Activated CD4-positive, CD25-positive, alpha-beta regulatory T cell treated with anti-CD3 and anti-CD28 coated beads, Interleukin-2, amount 50 U/mL, for 72 hours (primary cell): ENCODE data around the gene MRPL11.
"Not testable (repeated sequence)": the region's sequence is repeated elsewhere in the genome, so short reads cannot be mapped to it uniquely, and the experiment has no call there.

Experiments
- DNase-seq: peaks from one replicate; pipeline ENCODE4 v3.0.0; 2021

MRPL11 gene

DNA sequence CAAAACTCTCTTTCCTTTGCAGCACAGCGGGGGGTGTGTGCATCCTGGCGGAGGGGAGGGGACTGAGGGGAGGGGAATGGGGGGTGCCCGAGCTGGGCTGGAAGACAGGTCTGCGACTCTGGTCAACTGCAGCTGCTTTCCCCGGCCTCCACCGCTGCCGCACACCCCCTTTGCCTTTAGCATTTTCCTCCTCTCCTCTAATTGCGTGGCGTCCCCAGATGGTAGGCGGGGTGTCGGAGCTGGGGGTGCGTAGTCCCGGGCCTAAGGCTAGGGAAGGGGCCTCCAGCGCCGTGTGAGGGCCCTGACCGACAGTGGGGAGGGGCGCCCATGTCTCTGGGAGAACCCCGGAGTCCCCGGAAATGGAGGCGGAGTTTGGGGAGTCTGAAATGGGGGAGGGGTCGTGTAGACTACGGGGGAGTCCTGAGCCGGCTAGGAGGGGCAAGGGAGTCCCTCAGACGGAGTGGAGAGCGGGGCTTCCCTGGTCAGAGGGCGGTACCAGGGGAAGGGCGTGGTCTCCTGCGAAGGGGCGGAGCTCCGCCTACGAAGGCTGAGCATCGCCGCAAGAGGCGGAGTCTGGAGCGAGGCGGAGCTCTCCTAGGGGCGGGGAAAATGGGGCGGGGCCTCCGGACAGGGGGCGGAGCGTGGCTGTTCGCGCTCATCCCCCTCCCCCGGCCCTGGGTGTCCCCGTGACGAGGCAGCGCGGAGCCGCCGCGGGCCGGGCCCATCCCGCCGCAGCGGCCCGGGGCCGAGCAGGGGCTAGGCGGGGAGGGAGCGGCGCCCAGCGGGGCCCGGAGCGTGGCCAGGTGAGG, 27.8 kb upstream of the MRPL11 start, which contains the start of gene PELI3:
PELI3 (plus strand) TSS at position 681 of the 809 bp plus-strand sequence. CDS start 1,224 bp downstream, outside the sequence.
- DNase-seq: peak; percentile 92

- DNase-seq: no peak
These were observed 27.0 kb upstream of the MRPL11 start for GRCh38 chr11:66465373-66466224.

DNA sequence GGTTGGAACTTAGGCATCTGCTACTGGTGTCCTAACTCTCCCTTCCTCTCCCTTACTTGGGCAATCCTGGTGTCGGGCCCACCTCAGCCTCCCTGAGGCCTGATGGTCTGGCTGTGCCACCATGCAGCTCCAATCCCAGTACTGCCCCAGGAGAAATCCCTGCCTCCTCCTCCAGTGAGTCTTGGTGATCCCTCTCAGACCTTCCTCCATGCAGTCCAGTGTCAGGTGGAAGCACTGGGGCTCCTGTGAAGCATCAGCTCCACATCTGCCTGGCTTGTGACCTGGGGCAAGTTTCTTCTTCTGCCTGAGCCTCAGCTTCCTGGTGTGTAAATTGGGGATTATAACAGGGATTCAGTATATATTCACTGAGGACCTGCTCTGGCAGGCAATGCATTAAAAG, 26.3 kb upstream of the MRPL11 start:
- DNase-seq: no peak

DNA sequence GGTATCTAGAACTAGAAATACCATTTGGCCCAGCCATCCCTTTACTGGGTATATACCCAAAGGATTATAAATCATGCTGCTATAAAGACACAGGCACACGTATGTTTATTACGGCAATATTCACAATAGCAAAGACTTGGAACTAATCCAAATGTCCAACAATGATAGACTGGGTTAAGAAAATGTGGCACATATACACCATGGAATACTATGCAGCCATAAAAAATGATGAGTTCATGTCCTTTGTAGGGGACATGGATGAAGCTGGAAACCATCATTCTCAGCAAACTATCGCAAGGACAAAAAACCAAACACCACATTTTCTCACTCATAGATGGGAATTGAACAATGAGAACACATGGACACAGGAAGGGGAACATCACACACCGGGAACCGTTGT, 25.5 kb upstream of the MRPL11 start:
- not testable (repeated sequence) for DNase-seq

- DNase-seq: no peak
These were observed 24.3 kb upstream of the MRPL11 start for GRCh38 chr11:66462911-66463310.

- DNase-seq: no peak
These were observed 23.4 kb upstream of the MRPL11 start for GRCh38 chr11:66462010-66462409.

DNA sequence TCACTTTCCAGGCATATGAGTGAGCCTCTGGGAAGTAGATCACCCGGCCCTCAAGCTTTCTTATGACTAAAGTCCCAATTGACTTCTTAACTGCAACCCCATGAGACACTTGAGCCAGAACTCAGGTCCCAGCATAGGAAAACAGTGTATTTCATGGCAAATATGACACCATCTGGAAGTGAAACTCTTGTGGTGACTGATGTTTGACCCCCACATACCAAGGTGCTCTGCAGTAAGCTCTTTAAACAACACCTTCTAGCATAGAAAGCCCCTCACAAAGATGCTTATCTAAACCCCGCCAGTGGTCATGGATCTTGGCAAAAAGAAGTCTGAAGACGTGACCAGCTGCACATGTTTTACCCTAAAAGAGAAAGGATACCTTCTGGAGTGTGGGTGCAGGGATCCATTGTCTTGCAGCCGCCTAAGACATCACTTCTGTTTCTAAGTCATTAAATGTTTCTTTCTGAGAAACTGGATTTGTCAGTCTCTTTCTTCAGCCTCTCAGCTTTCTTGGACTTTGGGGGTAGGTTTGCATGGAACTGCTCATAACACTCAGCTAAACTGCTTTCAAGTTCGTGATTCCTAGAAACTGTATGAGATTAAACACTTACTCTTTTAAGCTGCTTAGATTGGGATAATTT, 20.6 kb upstream of the MRPL11 start:
- DNase-seq: no peak

- no peak for DNase-seq
These were observed 19.2 kb upstream of the MRPL11 start for GRCh38 chr11:66457826-66458225.

- no peak for DNase-seq
These were observed 16.2 kb upstream of the MRPL11 start for GRCh38 chr11:66454828-66455227.

DNA sequence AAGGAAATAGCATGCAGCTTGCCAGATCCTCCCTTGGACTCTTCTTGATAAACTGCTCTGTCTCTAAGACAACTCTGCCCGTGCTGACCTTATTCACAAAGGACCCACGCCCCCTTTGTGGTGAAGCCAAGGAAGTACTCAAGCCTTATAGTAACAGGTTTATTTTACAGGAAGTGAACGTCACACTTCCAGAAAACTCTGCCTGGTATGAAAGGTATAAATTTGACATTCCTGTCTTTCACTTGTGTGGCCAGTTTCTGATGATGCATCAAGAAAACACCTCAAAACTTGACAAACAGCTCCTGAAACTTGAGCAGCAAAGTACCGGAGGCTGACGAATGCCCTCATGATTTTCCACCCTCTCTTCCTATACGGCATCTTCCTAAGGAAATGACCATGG, 15.6 kb upstream of the MRPL11 start:
- no peak for DNase-seq

DNA sequence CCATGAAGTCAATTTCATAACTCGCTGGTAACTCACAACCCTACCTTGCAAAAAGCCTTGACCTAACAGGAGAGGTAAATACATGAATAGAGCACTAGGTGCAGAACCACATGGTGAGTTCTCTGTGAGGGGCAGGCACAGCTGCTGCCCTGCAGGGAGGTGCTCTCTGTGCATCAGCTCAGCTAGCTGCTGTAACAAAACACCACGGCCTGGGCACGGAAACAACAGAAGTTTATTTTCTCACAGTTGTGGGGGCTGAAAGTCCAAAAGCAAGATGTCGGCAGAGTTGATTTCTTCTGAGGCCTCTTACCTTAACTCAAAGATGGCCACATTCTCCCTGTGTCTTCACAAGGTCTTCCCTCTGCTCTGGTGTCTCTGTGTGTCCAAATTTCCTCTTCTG, 13.0 kb upstream of the MRPL11 start:
- no peak for DNase-seq

GRCh38 chr11:66450560-66450959, 11.9 kb upstream of the MRPL11 start:
- no peak for DNase-seq

DNA sequence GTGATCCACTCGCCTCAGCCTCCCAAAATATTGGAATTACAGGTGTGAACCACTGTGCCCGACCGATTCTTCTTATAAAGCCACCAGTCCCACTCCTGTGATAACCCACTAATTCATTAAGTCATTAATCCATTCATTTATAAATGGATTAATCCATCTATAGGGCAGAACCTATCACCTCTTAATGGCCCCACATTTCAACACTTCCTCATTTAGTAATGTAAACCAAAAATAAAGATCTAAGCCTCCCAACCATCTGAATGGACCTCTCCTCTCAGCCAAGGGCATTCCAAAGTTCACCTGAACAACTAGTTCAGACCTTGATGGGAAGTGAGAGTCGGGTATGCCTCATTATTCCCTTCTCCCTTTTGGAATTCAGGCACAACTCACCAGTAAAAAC, 9.9 kb upstream of the MRPL11 start:
- no peak for DNase-seq

DNA sequence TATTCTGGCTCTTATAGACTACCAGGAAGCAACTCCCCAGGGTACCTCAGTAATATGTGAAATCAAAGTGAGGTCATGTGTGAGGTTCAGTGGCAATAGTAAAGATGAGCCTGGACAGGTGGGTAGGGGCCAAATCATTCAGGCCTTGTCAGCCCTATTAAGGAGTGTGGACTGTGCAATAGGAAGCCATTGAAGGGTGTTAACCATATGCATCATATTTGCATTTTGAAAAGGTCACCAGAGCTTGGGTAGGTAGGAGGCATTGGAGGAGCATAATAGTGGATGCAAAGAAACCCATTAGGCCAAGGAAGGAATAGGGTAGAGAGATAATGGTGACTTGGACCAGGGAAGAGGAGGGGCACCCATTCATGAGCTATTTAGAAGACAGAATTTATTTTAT, 8.4 kb upstream of the MRPL11 start:
- DNase-seq: no peak

- no peak for DNase-seq
These were observed 5.0 kb upstream of the MRPL11 start for GRCh38 chr11:66443602-66444001.

- not testable (repeated sequence) for DNase-seq
These were observed 2.3 kb upstream of the MRPL11 start for GRCh38 chr11:66440940-66441282.

- not testable (repeated sequence) for DNase-seq
These were observed 1.7 kb upstream of the MRPL11 start for GRCh38 chr11:66440101-66440939.

GRCh38 chr11:66437979-66438503, 607 bp downstream of the MRPL11 start:
- no peak for DNase-seq

DNA sequence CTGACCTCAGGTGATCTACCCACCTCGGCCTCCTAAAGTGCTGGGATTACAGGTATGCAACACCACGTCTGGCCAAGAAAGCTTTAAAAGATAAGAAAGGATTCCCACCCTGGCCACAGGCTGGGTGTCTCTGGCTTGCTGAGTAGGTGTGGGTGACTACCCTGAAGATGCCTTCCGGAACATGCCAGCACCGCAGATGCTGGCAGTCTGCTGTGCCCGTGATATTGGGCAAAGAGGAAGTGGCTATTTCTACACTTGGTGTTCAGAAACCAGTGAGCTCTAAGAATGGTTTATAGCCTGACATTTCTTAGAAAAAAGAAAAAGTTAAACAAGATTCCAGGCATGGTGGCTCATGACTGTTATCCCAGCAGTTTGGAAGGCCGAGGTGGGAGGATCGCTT, 6.1 kb downstream of the MRPL11 start:
- no peak for DNase-seq

DNA sequence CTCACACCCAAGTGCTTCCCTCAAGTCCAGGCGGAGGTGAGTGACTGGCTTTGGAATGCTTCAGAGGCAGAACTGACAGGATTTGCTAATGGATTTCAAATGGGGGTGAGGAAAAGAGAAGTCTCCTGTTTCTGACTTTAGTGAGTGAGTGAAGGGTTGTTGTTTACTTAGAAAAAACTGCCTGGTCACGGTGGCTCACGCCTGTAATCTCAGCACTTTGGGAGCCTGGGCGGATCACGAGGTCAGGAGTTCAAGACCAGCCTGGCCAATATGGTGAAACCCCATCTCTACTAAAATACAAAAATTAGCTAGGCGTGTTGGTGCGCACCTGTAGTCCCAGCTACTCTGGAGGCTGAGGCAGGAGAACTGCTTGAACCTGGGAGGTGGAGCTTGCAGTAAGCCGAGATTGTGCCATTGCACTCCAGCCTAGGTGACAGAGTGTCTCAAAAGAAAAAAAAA, 6.7 kb downstream of the MRPL11 start:
- not testable (repeated sequence) for DNase-seq

GRCh38 chr11:66431287-66431686, 7.4 kb downstream of the MRPL11 start:
- not testable (repeated sequence) for DNase-seq

DNA sequence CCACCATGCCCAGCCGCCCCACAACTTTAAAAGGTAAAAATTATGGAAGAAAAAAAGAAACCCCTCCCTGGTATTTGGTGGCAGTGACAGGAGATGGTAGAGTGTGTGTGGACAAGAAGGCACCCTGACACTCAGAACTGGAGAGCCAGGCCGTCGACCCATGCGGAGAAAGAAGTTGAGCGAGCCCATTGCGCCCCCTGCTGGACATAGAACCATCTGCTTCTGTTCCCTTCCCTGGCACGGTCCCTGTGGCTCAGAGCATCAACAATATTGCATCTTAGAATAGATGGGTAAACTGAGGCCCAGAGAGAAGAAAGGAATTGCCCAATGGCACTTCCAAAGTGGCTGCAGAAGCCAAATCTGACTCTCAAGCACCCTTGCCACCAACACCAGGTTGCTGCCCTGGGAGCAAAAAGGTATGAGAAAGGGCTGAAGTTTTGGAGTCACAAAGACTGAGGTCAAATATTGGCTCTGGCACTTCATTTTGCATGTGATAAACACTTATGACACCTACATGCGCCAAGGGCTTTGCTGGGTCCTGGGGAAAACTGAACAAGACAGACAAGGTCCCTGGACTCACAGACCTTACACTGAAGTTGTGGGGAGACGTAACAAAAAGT, 8.6 kb downstream of the MRPL11 start:
- peak; percentile 84 for DNase-seq
